Fibroblast of pulmonary artery (primary cell): Measurements from ENCODE around the gene NOS1.

ENCODE experiments used
- DNase-seq: peaks from one replicate; pipeline ENCODE4 v3.0.0-alpha.2; 2010; ENCODE audit warnings: low read depth
- H3K4me3 ChIP-seq: replicated peaks from 2 replicates; pipeline ENCODE4 v1.5.1; 2011; ENCODE audit warnings: low read depth, mild to moderate bottlenecking, control low read depth, low read length, moderate library complexity
- TF ChIP-seq, protein P1 (sequence below): IDR thresholded peaks from 2 replicates; pipeline ENCODE4 v1.5.1; 2011; ENCODE audit warnings: mild to moderate bottlenecking, control low read depth, low read length, inconsistent platforms; ENCODE audit errors: missing control alignments

NOS1 gene

GRCh38 chr12:117312770-117313169, 48.7 kb downstream of the NOS1 start:
- DNase-seq, result no peak
- TF ChIP-seq, protein P1, sequence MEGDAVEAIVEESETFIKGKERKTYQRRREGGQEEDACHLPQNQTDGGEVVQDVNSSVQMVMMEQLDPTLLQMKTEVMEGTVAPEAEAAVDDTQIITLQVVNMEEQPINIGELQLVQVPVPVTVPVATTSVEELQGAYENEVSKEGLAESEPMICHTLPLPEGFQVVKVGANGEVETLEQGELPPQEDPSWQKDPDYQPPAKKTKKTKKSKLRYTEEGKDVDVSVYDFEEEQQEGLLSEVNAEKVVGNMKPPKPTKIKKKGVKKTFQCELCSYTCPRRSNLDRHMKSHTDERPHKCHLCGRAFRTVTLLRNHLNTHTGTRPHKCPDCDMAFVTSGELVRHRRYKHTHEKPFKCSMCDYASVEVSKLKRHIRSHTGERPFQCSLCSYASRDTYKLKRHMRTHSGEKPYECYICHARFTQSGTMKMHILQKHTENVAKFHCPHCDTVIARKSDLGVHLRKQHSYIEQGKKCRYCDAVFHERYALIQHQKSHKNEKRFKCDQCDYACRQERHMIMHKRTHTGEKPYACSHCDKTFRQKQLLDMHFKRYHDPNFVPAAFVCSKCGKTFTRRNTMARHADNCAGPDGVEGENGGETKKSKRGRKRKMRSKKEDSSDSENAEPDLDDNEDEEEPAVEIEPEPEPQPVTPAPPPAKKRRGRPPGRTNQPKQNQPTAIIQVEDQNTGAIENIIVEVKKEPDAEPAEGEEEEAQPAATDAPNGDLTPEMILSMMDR, result no peak
- H3K4me3 ChIP-seq, result no peak overlapping the region

GRCh38 chr12:117309276-117309925, 52.0 kb downstream of the NOS1 start:
- TF ChIP-seq, protein P1, result no peak

DNA sequence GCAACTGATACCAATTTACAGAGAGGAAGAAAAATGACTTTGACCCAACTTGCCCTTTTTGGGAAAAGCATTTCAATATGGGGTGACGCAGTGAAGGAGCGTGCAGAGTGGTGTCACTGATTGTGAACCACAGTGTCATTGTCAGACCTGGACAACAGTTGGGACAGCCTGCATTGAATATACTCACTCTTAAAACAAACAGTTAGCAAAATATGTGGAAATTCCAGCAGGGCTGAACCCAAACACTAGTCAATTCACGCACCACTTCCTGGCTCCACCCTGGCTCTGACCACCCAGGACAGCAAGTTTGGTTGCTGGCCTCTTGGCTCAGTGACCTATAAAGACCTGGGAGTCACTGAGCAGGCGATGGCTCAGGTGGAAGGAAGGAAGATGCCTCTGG, 61.3 kb downstream of the NOS1 start:
- H3K4me3 ChIP-seq, result no peak overlapping the region
- DNase-seq, result no peak
- TF ChIP-seq, protein P1, result no peak

More at GRCh38 chr12:117309276-117309925, 52.0 kb downstream of the NOS1 start:
- DNase-seq, result no peak
- no peak overlapping the region for H3K4me3 ChIP-seq

- no peak for DNase-seq
- TF ChIP-seq, protein P1, result no peak
- no peak overlapping the region for H3K4me3 ChIP-seq
Observed at GRCh38 chr12:117298648-117299225, 62.7 kb downstream of the NOS1 start.

GRCh38 chr12:117298191-117298590, 63.2 kb downstream of the NOS1 start:
- DNase-seq, result no peak
- no peak overlapping the region for H3K4me3 ChIP-seq
- TF ChIP-seq, protein P1, result no peak

- no peak for DNase-seq
- TF ChIP-seq, protein P1, result no peak
- H3K4me3 ChIP-seq, result no peak overlapping the region
Observed at GRCh38 chr12:117294189-117294603, 67.2 kb downstream of the NOS1 start.

GRCh38 chr12:117293510-117293909, 67.9 kb downstream of the NOS1 start:
- TF ChIP-seq, protein P1, result no peak
- DNase-seq, result no peak
- no peak overlapping the region for H3K4me3 ChIP-seq
